ENCODE results near the gene AKAP1. TPM values are rescaled to one million over a fixed set of nuclear protein-coding genes. Genes with fewer than 3 reads are reported as not detected.

AKAP1 gene
- total RNA-seq, 1 donor from 2014 or later = 37.7 TPM

DNA sequence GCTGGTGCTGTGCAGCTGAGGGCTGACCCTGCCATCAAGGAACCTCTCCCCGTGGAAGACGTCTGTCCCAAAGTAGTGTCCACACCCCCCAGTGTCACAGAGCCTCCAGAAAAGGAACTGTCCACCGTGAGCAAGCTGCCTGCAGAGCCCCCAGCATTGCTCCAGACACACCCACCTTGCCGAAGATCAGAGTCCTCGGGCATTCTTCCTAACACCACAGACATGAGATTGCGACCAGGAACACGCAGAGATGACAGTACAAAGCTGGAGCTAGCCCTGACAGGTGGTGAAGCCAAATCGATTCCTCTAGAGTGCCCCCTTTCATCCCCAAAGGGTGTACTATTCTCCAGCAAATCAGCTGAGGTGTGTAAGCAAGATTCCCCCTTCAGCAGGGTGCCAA, 20.5 kb downstream of the AKAP1 start:
- intact Hi-C loops (cut with micrococcal nuclease) = no loop called here

DNA sequence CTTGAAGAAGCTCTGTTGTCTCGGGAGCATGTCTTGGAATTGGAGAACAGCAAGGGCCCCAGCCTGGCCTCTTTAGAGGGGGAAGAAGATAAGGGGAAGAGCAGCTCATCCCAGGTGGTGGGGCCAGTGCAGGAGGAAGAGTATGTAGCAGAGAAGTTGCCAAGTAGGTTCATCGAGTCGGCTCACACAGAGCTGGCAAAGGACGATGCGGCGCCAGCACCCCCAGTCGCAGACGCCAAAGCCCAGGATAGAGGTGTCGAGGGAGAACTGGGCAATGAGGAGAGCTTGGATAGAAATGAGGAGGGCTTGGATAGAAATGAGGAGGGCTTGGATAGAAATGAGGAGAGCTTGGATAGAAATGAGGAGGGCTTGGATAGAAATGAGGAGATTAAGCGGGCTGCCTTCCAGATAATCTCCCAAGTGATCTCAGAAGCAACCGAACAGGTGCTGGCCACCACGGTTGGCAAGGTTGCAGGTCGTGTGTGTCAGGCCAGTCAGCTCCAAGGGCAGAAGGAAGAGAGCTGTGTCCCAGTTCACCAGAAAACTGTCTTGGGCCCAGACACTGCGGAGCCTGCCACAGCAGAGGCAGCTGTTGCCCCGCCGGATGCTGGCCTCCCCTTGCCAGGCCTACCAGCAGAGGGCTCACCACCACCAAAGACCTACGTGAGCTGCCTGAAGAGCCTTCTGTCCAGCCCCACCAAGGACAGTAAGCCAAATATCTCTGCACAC, 21.2 kb downstream of the AKAP1 start:
- intact Hi-C loops (cut with micrococcal nuclease) = no loop called here

DNA sequence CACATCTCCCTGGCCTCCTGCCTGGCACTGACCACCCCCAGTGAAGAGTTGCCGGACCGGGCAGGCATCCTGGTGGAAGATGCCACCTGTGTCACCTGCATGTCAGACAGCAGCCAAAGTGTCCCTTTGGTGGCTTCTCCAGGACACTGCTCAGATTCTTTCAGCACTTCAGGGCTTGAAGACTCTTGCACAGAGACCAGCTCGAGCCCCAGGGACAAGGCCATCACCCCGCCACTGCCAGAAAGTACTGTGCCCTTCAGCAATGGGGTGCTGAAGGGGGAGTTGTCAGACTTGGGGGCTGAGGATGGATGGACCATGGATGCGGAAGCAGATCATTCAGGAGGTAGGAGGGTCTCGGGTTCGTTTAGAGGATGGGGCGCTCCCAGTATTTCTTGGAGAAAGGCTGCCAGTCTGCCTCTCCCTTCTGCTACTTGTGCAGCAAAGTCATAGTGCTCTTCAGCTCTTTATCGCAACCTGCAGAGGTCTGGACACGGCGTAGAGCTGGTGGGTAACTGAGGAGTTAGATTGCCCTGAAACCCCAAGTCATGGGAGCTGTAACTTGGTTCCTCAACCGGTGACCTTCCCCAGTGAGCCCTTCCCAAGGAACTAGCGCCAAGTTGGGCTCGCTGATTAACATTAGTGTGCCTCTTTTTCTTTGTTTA, 21.9 kb downstream of the AKAP1 start:
- intact Hi-C loops (cut with micrococcal nuclease) = no loop called here

DNA sequence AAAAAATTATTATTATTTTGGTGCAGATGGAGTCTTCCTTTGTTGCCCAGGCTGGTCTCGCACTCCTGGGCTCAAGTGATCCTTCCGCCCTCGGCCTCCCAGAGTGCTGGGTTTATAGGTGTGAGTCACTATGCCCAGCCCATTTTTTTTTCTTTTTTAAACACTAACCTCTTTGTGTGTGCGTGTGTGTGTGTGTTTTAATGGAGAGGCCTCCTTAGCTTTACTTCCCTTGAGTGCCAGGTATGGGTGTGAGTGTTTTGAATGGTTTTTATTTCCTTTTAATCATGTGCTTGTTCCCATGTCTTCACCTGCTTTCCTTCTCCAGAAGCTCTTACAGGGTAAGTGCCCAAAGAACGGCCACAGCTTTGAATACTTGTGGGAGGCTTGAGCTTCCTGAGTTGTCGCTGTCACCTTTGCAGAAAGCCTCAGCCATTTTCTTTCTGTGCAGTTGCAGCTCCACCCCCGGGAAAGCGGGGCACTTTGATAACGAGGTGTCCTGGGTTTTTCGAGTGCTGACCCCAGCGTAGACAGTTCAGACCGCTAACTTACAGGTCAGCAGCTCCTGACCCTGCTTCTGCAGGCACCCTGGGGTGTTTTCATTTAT, 22.6 kb downstream of the AKAP1 start:
- intact Hi-C loops (cut with micrococcal nuclease) = no loop called here

DNA sequence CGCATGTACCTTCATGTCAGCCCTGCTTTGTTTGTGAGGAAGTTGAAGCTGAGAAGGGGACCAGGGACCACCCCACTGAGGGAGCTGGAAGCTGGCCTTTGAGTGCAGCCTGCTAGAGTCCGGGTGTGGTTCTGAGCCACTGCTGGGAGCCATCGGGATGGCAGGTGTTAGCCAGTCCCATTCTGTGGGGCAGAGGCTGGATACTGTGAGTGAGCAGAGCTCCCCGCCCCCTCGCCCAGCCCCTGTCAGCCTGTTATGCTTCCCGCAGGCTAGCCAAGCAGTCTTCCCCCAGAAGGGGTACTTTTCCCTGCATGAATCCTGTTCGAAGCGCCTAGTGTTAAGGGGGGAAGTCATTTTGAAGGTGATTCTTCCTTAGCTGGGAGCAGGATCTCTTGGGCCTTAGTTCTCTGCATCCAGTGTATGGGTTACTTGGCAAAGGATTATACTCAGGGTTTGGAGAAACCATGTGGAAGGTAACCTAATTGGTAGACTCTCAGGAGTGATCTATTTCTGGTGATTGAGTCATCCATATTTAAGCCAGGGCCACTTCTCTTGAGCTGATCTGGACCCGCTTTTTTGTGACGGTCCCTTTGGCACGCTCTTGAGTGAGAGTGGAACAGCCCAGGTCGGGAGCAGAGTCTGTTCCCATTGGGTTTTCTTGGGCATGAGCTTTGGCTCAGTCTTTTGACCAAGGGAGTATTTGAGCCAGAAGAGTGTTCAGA, 23.8 kb downstream of the AKAP1 start:
- intact Hi-C loops (cut with micrococcal nuclease) = no loop called here

DNA sequence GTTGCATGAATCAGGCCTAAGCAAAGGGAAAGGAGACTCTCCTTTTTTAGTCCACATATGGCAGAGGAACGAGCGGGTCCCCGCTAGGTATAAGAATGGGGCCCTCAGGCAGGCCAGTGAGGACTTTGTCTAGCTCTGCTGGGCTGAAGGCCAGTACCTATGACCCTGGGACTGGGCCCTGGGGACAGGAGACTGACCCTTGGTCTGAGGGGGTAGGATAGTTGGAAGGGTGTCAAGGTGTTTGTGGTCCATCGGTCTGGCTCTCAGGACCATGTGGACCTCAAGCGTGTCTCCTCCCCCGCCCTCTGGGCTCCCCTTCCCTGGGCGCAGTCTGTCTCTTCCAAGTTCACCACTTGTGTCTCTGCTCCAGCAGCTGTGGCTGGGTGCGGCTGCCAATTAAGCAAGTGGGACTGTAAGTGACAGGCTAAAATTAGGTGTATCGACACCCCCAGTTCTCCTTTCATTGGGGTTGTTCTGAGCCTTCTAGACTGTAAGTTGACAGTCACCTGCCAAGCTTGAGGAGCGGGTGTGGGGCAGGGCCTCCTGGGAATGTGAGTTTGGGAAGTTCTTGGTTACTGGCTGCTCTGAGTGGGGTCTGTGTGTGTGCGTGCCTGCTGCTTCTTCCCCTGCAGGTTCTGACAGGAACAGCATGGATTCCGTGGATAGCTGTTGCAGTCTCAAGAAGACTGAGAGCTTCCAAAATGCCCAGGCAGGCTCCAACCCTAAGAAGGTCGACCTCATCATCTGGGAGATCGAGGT, 24.5 kb downstream of the AKAP1 start:
- intact Hi-C loops (cut with micrococcal nuclease) = no loop called here

DNA sequence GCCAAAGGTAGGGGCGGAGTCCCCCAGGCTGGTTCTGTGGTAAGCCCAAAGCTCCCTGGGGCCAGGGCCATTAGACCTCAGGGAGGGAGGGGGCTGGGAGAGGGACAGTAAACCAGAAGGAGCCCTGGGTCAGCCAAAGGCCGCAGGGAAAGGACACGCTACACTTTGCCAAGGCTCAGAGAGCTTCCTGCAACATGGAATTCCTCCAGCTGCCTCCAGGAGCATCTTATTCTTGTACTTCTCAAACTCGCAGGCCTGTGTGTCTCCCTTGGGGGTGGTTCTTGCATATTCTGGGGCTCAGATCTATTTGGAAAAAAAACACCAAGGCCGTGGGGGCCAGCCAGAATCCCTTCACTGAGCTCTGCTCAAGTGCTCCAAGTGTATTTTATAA, 25.1 kb downstream of the AKAP1 start:
- intact Hi-C loops (cut with micrococcal nuclease) = no loop called here

DNA sequence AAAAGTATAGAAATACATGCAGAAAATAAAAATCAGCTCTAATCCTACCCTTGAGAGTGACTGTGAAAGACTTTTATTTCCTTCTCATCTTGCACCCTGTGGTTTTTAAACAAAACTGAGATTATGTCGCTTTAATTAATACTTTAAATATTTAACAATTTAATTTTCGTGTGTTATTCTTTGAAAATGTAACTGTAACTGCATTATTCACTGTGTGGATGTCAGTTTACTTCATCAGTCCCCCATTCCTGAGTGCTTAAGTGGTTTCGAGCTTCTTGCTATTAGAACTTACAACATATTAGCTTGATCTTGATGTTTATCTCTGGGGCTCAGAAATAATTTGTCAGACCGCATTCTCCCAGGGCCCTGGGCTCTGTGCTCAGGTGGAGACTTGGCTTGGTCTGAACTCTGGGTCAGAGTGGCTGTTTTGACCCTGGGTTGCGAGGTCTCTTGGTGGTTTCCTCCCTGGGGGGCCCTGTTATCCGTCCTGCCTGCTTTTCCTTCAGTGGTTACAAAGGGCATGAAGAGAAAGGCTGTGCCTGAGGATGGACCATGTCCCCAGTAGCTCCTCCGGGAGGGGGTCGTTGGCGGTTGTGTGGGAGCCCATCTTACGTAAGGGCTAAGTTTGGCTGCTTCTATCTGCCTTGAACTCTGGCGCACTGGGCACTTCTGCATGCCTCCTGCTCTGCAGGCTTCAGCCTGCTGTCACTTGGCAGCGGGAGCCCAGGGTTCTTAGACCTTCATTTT, 25.7 kb downstream of the AKAP1 start:
- intact Hi-C loops (cut with micrococcal nuclease) = no loop called here

DNA sequence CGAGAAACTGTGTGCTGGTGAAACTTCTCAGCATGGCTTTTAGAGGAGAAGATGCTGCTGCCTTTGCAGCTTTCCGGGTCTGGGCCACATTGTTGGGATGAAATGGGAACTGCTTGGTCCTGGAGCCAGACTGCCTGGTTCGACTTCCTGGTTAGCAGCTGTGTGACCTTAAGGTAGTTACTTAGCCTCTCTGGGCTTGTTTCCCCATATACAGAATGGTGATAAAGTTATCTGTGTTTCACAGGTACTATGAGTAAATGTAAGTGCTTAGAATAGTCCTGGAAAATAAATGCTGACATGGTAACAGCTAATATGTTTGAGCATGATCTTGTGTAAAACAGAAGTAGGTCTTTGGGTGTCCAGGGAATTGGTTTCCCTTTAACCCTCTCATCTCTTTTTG, 26.3 kb downstream of the AKAP1 start:
- intact Hi-C loops (cut with micrococcal nuclease) = no loop called here

DNA sequence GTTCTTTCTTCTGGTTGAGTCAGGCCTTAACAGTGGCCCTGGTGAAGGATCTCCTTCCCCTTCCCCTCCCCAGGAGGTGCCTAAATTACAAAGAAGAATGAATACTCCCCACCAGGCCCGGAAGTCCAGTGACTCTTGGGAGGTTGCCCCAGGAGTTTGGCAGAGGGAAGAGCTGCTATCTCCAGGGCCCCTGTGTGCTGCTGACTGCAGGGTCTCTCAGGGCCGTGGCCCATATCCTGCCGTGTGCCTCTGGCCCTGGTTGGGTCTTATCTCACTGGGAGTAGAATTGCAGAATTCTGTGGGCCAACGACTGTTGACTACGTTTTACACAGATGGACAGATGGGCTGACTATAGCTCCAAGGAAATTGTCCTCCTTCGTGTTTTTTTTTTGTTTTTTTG, 28.0 kb downstream of the AKAP1 start:
- intact Hi-C loops (cut with micrococcal nuclease) = no loop called here

DNA sequence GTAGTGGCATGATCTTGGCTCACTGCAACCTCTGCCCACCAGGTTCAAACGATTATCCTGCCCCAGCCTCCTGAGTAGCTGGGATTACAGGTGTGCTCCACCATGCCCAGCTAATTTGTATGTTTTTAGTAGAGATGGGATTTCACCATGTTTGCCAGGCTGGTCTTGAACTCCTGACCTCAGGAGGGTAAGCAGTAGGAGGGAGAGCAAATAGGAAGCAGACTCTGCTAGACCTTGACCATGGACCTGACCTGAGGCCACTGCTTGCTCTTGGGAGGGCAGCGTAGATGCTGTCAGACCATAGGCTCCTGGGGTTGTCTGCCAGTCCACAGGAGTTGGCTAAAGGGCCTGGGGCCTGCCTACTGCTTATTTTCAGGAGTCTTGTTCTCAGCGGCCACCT, 28.6 kb downstream of the AKAP1 start:
- intact Hi-C loops (cut with micrococcal nuclease) = no loop called here

DNA sequence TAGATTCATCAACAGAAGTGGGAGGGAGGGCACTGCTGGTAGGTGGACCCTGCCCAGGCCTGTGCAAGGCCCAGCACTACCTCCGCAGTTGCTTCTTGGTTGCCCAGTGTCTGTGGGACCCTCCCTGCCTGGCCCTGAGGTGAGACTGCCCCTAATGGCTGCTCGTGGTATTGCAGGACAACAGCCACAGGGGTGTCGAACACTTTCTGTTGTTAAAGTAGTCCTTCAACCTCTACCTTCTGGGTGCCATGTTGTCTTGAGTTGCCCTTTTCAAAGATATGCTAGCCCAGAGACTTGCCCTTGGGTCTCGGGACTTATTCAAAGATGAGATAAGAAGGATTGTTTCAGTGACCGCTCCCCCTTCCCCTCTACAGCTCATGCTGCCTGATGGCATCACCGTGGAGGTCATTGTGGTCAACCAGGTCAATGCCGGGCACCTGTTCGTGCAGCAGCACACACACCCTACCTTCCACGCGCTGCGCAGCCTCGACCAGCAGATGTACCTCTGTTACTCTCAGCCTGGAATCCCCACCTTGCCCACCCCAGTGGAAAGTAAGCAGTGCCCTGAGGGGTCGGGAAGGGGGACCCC, 29.1 kb downstream of the AKAP1 start:
- intact Hi-C loops (cut with micrococcal nuclease) = no loop called here

DNA sequence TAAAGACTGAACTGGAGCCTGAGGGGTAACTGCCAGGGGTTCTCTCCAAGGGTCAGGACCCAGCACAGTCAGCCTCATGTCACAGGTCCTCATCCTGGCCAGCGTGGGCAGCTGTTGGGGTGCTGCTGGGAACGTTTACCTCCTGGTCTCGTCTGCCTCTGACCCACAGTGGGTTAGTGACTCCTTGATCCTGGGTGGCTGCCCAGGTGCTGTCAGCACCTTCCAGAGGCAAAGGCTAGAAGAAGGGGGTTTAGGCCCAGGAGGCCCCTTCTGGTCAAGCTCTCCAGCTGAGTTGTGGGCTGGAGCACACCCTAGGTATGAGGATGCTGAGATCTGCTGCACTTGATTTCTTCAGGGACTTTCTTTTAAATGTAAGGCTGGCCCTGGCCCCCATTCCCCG, 30.3 kb downstream of the AKAP1 start:
- intact Hi-C loops (cut with micrococcal nuclease) = no loop called here

DNA sequence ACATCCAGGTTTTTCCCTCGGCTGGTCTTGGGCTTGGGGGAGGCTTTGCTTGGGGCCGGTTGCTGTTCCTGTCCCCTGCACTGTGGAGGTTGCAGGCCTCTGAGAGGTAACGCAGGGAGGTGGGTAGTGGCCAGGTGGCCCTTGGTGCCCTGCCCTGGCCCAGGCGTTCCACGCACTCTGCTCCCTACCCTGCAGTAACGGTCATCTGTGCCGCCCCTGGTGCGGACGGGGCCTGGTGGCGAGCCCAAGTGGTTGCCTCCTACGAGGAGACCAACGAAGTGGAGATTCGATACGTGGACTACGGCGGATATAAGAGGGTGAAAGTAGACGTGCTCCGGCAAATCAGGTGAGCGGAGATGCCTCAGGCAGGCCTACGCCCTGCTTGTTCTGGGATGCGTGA, 30.9 kb downstream of the AKAP1 start:
- intact Hi-C loops (cut with micrococcal nuclease) = no loop called here

DNA sequence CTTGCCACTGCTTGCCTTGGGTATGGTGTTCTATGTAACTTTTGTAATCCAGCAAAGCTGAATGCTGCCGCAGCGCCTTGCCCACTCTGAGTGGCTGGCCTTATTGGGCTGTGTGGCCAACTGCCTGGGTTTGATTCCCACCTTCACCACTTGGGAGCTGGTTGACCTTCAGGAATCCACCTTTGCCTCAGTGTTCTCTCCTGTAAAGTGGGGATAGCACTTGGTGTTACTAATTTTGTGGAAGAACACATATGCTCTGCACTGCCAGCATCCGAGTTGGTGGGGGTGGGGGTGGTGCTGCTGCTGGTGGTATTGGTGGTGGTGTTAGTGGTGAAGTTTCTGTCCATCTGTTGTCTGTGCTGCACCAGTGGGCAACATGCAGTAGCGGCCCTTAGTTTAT, 32.8 kb downstream of the AKAP1 start:
- intact Hi-C loops (cut with micrococcal nuclease) = no loop called here

DNA sequence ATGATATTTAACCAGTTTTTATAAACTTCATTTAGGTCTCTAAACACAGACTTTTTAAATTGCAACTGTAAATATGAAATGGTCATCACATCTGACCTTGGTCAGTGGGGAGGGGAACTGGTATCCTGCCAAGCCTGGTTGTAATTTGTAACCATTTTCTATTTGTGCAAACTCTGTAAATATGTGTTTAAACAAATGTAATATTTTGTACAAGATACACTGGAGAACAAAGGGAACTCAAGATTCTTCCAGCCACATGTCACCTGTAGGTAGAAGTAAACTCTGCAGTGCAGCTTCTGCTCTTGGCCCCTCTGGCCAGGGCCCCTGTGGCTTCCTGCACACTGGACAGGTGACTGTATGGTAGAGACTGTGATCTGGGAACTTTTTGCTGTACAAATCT, 35.8 kb downstream of the AKAP1 start:
- intact Hi-C loops (cut with micrococcal nuclease) = no loop called here

DNA sequence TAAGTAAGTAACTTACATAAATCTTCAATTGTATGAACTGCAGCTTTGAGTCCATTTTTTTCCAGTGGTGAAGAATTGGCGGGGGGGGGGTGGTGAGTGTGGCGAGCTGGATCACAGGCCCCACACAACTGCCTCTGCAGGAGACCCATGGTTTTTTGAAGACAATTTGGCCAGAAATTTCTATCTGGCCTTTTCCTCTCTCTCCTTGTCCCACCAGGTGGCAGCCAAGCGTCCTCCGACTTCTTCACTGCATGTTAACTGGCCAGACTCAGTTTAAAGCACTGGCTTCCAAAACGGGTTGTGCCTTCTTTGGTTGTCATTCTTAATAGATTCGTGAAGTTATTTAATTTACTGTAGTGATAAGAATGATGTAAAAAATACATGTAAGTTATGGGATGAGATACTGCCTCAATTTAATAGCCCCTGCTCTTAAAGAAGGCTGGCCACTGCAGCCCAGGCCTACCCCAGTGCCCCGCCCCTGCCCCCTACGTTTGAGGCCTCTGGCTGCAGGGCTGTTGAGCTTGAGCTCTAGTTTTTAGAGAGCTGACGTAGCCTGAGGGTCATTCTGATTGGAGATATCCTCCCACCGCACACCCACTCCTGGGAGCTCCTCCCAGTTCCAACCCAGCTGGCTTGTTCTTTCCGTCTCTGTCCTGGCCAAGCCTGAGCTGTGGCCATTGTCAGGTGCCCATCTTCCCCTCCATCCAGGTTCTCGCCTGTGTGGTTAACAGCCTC, 36.4 kb downstream of the AKAP1 start:
- intact Hi-C loops (cut with micrococcal nuclease) = no loop called here

DNA sequence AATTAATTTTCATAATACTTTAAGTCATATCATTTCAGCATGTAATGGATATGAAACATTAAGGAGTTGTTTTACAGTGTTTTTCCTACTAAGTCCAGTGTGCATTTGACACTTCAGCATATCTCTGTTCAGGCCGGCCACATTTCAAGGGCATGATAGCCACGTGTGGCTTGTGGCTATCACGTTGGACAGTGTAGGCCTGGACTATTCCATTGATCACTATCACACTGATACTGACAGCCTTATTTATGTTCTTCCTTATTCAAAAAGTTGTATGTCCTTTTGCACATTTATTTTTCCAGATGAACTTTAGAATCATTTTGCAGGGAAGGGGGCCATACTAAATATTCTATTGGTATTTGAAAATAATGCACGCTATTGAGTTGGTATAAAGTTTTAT, 39.0 kb downstream of the AKAP1 start:
- intact Hi-C loops (cut with micrococcal nuclease) = no loop called here

DNA sequence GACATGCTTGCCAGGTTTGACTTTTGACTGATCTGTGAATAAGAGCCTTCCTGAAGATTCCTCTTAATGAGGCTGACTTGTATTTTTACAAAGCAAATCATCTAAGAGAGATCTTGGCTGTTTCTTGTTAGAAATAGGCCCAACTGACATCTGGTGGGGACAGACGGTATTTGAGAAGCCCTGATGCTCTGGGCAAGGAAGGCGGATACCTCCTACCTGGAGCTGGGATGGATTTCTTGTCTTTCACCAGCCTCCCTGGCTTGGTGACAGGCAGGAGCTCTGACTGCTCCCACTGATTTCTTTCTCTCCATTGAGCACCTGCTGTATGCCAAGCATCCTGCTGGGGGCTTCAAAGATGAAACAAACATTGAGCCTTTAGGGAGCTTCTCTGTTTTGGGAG, 40.4 kb downstream of the AKAP1 start:
- intact Hi-C loops (cut with micrococcal nuclease) = no loop called here

DNA sequence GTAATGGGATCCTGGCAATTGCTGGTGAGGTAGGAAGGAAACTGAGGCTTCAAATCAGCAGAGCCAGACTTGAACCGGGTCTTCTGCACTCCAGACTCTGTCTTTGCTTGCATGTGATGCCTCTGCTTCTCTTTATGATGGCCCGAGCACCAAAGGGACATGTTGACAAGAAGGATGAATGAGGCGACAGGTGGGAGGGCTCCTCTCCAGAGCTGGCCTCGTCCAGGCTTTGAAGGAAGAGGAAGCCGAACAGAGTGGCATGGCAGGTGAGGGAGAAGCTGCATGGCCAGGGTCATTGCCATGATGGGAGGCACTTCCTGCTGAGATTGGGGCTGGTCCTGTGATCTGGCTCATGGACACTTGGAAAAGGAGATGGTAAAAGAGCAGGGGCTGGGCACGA, 40.8 kb downstream of the AKAP1 start:
- intact Hi-C loops (cut with micrococcal nuclease) = no loop called here

Data from T-helper 2 cell treated with Interferon-gamma antibody and Interleukin-4, amounts not matched to agents 100 ng/mL and 5 ng/mL, for 36 hours (primary cell).